PC-9 (cell line): ENCODE results near the gene GRB14.

Experiments
- CTCF ChIP-seq: fragments of 200-600 bp; sonication (generic); conservative IDR thresholded peaks from 2 replicates; pipeline ENCODE4 v1.6.1; 2017; ENCODE audit warnings: mixed run types, antibody characterized with exemption, mild to moderate bottlenecking, moderate library complexity
- EZH2 ChIP-seq: fragments of 200-600 bp; sonication (generic); IDR thresholded peaks from 2 replicates; pipeline ENCODE4 v1.8.0; 2017; ENCODE audit warnings: antibody characterized with exemption, low read depth

- TF ChIP-seq CTCF (no peak), EZH2 (no peak)
Measured at GRCh38 chr2:164617466-164617865, 3.8 kb downstream of the GRB14 start.
